GM12801 (cell line): ENCODE results near the gene FRMD6.

Source experiments
- CTCF ChIP-seq: IDR thresholded peaks from one replicate; pipeline ENCODE4 v1.5.1; 2011; ENCODE audit warnings: control low read depth; ENCODE audit not compliant: insufficient read length; ENCODE audit errors: extremely low read depth

FRMD6 gene

DNA sequence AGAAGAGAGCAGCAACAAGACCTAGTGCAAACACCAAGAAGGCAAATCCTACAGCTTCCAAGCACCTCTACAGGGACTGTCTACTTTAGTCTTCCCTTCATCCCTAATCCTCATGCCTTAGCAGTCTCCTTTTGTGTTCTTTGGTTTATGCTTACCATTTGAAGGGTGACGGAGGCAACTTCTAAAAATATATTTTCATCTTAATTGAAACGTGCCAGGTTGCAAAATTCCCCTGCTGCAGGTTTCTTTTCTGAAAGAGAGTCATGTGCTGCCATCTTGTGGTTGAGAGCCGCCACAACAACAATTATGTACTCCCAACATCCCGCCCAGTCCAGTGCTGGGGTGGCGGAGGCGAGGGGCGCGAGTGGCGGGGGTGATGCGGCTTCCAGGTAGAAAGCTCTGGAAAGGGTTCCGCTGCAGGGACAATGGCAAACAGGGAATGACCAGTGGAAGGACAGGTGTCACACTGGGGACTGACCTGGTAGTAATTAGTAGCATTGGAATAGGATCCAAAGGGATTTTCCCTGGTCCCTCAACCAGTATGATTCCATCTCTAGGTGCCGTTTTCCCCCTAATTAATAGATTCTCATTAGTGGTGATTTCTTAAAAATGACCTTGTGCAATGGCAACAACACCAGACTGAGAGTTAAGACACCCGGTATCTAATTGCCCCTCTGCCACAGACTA lies 128.4 kb downstream of the FRMD6 start:
- TF ChIP-seq CTCF: no peak
